ENCODE measurements around the gene PRDM16. TPM values are rescaled to one million over a fixed set of nuclear protein-coding genes. Genes with fewer than 3 reads are reported as not detected.

Gene PRDM16
- total and polyA plus RNA-seq, 2 of the 13 experiments (the other 11 are each of a cell fraction or from before 2014, with no cell fraction given): 0.15 to 0.81 TPM

DNA sequence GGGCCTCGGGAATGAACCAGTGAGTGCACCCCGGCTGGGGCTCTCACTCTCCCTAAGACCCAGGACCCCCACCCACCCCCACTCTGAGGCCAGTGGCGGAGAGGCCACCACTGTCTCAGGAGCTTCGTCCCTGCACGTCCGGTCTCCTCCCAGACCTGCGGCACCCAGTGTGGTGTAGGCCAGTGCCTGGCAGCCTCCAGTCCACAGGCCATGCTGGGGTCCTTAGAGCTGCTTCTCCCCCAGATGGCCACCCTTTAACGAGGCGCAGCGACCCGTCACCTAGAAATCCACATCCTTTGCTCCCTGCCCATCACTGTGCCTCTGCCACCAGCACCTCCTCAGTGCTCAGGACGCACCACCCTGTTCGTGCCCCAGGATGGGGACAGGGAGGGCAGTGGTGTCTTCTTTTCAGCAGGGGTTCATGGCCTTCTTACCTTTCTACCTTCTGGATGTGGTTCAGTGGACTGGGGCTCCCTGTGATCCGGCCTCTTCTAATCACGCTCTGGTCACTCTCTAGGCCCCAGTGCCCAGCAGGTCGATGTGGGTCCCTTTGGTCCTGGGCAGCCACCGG is 253.5 kb downstream of the PRDM16 start (continued):
- TF ChIP-seq, protein P1, sequence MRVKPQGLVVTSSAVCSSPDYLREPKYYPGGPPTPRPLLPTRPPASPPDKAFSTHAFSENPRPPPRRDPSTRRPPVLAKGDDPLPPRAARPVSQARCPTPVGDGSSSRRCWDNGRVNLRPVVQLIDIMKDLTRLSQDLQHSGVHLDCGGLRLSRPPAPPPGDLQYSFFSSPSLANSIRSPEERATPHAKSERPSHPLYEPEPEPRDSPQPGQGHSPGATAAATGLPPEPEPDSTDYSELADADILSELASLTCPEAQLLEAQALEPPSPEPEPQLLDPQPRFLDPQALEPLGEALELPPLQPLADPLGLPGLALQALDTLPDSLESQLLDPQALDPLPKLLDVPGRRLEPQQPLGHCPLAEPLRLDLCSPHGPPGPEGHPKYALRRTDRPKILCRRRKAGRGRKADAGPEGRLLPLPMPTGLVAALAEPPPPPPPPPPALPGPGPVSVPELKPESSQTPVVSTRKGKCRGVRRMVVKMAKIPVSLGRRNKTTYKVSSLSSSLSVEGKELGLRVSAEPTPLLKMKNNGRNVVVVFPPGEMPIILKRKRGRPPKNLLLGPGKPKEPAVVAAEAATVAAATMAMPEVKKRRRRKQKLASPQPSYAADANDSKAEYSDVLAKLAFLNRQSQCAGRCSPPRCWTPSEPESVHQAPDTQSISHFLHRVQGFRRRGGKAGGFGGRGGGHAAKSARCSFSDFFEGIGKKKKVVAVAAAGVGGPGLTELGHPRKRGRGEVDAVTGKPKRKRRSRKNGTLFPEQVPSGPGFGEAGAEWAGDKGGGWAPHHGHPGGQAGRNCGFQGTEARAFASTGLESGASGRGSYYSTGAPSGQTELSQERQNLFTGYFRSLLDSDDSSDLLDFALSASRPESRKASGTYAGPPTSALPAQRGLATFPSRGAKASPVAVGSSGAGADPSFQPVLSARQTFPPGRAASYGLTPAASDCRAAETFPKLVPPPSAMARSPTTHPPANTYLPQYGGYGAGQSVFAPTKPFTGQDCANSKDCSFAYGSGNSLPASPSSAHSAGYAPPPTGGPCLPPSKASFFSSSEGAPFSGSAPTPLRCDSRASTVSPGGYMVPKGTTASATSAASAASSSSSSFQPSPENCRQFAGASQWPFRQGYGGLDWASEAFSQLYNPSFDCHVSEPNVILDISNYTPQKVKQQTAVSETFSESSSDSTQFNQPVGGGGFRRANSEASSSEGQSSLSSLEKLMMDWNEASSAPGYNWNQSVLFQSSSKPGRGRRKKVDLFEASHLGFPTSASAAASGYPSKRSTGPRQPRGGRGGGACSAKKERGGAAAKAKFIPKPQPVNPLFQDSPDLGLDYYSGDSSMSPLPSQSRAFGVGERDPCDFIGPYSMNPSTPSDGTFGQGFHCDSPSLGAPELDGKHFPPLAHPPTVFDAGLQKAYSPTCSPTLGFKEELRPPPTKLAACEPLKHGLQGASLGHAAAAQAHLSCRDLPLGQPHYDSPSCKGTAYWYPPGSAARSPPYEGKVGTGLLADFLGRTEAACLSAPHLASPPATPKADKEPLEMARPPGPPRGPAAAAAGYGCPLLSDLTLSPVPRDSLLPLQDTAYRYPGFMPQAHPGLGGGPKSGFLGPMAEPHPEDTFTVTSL (CRISPR knock-in tag; IDR thresholded peaks at IDR 0.05; ENCODE audit: borderline replicate concordance): no peak
- no peak for TF ChIP-seq ZNF563 (CRISPR knock-in tag; IDR thresholded peaks at IDR 0.05)
- TF ChIP-seq, protein P2, sequence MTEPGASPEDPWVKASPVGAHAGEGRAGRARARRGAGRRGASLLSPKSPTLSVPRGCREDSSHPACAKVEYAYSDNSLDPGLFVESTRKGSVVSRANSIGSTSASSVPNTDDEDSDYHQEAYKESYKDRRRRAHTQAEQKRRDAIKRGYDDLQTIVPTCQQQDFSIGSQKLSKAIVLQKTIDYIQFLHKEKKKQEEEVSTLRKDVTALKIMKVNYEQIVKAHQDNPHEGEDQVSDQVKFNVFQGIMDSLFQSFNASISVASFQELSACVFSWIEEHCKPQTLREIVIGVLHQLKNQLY (CRISPR knock-in tag; IDR thresholded peaks at IDR 0.05): 0 out of 2 replicates have a peak, but pooled peaks have one; percentile 6
- no peak for TF ChIP-seq ZNF83 (CRISPR knock-in tag; IDR thresholded peaks at IDR 0.05; ENCODE audit: borderline replicate concordance)
- no peak for TF ChIP-seq ZNF460 (CRISPR knock-in tag; IDR thresholded peaks at IDR 0.05; ENCODE audit: borderline replicate concordance)
- TF ChIP-seq XRCC5 (optimal IDR thresholded peaks at IDR 0.05; ENCODE audit: low read length): no peak
- TF ChIP-seq ZNF317 (CRISPR knock-in tag; IDR thresholded peaks at IDR 0.05): peak; percentile 14; the same call in 1 of the 2 replicates
- TF ChIP-seq, protein P3, sequence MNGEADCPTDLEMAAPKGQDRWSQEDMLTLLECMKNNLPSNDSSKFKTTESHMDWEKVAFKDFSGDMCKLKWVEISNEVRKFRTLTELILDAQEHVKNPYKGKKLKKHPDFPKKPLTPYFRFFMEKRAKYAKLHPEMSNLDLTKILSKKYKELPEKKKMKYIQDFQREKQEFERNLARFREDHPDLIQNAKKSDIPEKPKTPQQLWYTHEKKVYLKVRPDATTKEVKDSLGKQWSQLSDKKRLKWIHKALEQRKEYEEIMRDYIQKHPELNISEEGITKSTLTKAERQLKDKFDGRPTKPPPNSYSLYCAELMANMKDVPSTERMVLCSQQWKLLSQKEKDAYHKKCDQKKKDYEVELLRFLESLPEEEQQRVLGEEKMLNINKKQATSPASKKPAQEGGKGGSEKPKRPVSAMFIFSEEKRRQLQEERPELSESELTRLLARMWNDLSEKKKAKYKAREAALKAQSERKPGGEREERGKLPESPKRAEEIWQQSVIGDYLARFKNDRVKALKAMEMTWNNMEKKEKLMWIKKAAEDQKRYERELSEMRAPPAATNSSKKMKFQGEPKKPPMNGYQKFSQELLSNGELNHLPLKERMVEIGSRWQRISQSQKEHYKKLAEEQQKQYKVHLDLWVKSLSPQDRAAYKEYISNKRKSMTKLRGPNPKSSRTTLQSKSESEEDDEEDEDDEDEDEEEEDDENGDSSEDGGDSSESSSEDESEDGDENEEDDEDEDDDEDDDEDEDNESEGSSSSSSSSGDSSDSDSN (CRISPR knock-in tag; IDR thresholded peaks at IDR 0.05): no peak
- TF ChIP-seq MAF1 (CRISPR knock-in tag; IDR thresholded peaks at IDR 0.05; ENCODE audit: borderline replicate concordance): no peak
- TF ChIP-seq ZNF629 (CRISPR knock-in tag; conservative IDR thresholded peaks at IDR 0.05): no peak
- TF ChIP-seq KMT2B (CRISPR knock-in tag; IDR thresholded peaks at IDR 0.05): no peak
- TF ChIP-seq ZNF850 (CRISPR knock-in tag; conservative IDR thresholded peaks at IDR 0.05): no peak
- TF ChIP-seq MEIS1 (CRISPR knock-in tag; IDR thresholded peaks at IDR 0.05; ENCODE audit: borderline replicate concordance): no peak
- TF ChIP-seq, protein P4, sequence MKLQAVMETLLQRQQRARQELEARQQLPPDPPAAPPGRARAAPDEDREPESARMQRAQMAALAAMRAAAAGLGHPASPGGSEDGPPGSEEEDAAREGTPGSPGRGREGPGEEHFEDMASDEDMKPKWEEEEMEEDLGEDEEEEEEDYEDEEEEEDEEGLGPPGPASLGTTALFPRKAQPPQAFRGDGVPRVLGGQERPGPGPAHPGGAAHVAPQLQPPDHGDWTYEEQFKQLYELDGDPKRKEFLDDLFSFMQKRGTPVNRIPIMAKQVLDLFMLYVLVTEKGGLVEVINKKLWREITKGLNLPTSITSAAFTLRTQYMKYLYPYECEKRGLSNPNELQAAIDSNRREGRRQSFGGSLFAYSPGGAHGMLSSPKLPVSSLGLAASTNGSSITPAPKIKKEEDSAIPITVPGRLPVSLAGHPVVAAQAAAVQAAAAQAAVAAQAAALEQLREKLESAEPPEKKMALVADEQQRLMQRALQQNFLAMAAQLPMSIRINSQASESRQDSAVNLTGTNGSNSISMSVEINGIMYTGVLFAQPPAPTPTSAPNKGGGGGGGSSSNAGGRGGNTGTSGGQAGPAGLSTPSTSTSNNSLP (IDR thresholded peaks at IDR 0.05; ENCODE audit: low read depth, low read length): no peak
- TF ChIP-seq CCAR2 (optimal IDR thresholded peaks at IDR 0.05; ENCODE audit: low read depth, low read length): no peak
- TF ChIP-seq MIXL1 (CRISPR knock-in tag; IDR thresholded peaks at IDR 0.05): no peak
- no peak for TF ChIP-seq NFRKB (IDR thresholded peaks at IDR 0.05)
